Fibroblast of the conjunctiva (primary cell): Measurements from ENCODE around the gene ARSG.
"Not testable (repeated sequence)": the region's sequence is repeated elsewhere in the genome, so short reads cannot be mapped to it uniquely, and the experiment has no call there.

ENCODE experiments used
- DNase-seq: peaks from one replicate; pipeline ENCODE4 v3.0.0-alpha.2; 2010; ENCODE audit warnings: low read depth

ARSG gene

DNA sequence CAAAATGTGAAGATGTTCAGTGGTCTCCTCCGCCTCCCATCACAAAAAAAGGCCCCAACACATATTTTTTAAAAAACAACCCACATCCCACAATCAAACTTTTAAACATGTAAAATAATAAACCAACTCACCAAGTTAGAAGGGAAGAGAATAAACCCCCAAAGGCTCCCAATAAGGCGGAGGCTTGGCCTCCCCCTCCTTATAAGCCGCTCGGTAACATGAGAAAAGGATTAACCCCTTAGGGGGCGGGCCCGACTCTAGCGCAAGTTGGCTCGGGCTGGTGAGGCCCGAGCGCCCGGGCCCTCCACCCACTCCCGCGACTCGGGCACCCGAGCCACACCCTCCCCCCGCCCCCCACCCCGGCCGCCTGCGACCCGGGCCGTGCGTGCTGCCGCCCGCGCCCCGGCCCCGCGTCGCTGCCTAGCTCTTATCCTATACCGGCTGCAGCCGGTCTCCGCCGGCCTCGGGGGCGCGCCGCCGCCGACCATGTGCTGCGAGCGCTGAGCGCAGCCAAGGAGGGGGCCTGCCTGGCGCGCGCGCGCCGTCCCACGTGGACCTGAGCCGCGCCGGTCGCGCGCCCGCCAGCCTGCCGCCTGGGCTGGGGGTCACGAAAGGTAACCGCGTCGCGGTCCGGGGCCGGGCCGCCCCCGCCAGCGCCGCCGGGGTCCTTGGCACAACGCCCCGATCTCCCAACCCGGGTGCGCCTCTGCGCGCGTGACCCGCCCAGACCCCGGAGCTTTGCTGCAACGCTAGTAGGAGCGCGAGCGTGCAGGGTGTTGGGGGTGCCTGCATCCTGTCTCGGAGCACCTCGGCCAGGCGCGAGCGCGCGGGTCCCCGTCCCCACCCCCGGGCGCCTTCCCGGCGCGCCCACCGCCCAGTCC is at the start of gene ARSG, which contains the start of gene SLC16A6:
ARSG (plus strand) TSS at position 541 of the 881 bp plus-strand sequence. CDS start 15,999 bp downstream, outside the sequence.
SLC16A6 (minus strand) TSS at position 173 of the 881 bp plus-strand sequence. CDS start 12,807 bp downstream, outside the sequence.
- no peak for DNase-seq

DNA sequence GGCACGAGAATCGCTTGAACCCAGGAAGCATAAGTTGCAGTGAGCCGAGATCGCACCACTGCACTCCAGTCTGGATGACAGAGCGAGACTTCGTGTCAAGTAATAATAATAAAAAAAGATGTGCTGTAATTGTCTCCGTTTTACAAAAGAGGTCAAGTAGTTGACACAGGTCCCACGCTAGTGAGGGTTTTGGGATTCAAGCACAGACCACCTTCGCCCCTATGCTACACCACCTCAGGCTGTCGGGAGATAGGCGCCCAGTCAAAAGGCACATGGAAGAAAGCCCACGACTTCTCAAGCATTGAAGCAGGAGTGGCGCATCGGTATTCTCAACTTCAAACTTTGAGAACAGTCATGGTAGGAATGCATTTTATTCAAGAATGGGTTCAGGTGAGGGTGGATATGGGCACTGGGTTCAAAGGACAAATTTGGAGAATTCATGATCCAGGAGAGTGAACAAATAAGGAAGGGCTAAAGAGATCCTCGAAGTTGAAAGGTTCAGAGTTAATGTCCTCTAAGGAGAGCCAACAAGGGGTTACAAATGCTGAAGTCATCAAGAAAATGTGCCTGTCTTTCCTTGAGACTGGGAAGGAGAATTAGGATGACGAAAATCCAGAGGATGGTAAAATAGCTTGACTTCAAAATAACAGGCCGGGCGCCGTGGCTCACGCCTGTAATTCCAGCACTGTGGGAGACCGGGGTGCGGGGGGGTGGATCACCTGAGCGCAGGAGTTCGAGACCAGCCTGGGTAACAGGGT is 44.8 kb upstream of the ARSG start:
- no peak for DNase-seq

DNA sequence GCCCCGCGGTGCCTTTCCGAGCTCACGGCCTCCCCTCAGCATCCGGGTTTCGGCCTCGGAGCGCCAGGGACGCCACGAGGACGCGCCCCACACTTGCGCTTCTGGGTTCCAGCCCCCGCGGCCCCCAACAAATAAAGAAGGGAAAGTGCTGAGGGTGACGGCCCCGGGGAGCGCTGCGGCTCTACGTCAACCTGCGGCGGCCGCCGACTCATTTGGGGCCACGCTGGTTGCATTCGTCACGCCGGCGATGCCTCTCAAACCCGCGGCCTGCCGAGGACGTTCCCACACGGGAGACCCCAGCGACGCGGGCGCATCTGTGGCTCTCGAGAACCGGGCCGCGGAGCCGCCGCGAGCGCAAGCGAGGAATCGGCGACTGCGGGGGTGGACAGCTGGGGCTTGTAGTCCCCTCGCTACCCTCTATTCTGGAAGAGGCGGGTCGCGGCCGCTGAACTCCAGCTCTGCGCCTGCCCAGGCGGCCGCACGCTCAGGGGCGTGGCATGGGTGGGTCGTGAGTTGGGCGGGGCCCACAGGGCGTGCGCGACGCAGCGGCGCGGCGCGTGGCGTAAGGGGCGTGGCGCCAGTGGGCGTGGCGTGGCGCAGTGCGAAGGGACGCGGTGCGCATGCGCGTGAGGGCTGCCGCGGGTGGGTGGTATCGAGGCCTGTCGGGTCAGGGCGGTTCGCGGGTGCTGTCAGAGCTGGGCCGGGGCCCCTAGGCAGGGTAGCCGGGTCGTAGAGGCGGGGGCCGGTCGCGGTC is 43.7 kb upstream of the ARSG start, which contains the start of gene AMZ2:
AMZ2 (plus strand) TSS at position 599 of the 754 bp plus-strand sequence. CDS start 2,145 bp downstream, outside the sequence.
- peak; percentile 89 for DNase-seq

DNA sequence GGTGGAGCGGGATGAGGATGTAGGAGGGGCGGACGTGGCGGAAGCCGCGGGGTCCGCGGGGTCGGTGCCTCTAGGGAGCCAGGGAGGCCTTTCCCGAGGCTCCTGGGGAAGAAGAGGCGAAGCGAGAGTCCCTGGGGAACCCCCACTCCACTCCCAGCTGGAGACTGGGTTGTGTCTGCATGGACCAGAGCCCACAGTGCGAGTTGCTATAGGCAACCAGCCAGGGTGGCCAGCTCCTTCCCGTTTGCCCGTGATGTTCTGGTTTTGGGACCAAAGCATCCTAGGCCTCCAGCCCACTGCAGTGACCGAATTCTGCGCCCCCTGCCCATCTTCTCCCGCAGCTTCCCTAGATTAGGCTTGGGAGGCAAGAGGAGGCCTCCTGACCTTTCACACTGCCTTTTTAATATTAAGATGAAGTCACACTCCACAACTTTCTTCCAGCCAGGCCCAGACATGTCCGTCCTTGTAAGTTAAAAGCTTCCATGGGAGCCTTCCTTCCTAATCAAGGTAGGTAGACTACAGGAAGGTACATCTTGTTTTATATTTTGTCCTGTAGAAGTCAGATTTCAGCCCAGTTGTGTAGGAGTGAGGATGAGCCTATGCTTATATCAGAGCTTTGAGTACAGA is 43.0 kb upstream of the ARSG start:
- DNase-seq, result peak; percentile 64

DNA sequence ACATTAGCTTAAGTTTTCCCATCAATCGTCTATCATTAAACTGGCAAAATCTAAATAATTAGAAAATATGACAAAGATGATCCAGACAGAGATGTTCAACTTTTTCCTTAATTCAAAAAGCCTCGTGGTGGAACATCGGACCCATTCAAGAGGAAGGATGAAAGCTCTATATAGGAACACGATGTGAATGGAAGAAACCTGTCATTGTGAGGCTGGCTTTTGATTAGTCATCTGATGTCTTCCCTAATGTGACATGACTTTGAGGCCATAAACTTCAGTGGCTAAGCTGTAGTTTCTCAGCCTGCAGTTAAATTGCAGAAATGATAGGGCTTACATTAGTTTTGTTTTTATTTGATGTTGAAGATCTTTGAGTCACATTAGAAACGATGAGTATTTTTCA is 42.4 kb upstream of the ARSG start:
- DNase-seq, result no peak

DNA sequence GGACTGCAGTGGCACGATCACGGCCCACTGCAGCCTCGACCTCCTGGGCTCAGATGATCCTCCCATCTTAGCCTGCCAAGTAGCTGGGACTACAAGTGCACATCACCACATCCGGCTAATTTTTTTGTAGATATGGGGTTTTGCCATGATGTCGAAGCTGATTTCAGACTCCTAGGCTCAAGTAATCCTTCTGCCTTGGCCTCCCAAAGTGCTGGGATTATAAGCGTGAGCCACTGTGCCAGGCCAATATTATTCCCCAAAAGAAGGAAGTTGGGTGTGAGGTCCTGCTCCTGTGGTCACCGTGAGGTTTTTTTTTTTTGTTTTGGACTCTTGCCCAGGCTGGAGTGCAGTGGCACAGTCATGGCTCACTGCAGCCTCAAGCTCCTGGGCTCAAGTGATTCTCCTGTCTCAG is 41.9 kb upstream of the ARSG start:
- DNase-seq, result no peak

DNA sequence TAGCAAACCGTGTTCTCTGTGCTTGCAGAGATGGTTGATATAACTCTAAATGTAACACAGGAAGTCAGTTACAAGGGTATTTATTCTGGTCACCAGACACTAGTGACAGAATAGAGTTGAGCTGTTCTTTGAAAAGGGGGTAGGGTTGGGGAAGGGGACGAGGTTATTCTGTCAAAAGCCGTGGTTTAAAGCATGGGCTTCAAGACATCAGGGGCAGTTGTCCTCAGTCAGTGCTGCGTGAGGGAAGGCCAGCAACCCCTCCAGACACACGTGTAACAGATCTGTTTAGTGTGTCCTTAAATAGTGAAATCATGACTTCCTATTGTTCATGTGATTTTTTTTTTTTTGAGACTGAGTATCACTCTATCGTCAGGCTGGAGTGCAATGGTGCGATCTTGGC is 37.9 kb upstream of the ARSG start:
- not testable (repeated sequence) for DNase-seq

DNA sequence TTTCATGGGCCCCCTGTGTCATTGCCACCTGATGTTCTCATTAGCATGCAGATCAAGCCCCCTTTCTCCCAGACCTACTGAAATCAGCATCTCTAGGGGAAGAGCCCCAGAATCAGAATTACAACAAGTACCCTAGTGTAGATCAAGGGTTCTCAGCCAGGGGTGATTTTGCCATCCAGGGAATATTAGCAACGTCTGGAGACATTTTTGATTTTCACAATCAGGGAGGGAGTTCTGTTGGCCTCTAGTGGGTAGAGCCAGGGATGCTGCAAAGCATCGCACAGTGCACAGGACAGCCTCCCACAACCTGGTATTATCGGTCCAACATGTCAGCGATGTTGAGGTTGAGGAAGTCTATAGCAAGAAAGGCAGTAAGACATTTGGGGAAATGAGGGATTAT is 36.1 kb upstream of the ARSG start:
- no peak for DNase-seq

DNA sequence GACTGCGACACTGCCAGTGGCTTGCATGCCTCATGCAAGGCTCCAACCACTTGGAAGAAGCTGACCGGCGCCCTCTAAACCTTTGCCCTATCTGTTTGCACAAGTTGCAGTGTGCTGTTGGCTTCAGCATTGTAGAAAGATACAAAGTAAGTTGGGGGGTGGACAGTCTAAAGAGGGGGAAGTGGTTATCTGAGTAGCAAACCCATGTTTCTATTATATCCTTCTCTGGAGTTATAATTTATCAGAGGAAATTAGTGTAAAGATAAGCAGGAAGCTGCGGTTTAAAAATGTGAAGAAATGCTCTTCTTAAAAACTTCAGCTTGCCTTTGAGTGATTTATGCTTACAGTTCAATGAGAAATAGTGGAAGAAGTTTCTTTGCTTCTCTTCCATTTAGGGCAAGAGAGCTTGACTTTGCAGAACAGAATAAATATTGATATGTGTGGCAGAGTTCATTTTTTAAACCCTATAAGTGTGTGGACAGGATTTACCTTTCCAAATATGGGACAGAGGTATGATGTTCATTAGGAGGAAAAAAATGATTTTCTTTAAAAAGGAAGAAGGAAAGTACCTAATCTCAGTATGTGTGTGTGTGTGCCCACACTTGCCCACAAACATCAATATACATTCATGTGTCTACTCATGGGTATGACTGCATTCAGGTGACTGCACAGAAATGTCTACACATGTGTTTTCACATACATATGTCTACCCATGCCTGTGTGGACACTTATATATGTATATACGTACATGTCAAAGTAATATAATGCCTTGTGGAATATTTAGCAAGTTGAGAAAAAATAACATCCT is 35.4 kb upstream of the ARSG start:
- DNase-seq, result no peak

DNA sequence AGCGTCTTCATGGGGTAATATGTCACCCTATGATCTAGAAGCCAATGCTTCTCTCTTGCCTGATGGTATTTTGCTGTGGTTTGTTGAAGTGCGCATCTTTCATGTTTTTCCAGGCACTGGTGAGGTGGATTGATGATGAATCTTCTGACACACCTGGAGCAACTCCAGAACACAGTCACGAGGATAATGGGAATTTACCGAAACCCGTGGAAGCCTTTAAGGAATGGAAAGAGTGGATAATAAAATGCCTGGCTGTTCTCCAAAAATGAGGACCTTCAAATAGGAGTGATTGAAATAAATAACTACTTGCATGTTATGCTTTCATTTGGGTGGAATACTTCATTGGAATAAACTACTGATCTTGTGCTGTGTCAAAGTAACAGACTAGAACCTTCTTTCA is 34.6 kb upstream of the ARSG start:
- DNase-seq, result not testable (repeated sequence)

DNA sequence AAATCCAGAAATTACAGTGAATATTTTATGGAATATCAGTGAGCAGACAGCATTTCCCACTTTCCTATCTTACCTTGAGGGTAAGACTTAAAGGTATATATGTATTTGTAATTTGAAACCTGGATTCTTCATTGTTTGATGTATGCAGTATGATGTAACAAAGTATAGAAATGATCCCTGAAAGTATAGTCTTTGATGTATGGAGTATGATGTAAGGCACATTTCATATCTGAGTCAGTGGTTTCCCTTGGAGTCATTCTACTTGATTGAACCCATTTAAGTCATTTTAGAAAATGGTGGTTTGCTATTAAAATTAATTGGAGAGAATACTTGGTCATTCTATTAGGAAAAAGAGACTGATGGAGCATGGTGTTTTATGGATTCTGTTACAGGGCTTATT is 33.4 kb upstream of the ARSG start:
- no peak for DNase-seq

DNA sequence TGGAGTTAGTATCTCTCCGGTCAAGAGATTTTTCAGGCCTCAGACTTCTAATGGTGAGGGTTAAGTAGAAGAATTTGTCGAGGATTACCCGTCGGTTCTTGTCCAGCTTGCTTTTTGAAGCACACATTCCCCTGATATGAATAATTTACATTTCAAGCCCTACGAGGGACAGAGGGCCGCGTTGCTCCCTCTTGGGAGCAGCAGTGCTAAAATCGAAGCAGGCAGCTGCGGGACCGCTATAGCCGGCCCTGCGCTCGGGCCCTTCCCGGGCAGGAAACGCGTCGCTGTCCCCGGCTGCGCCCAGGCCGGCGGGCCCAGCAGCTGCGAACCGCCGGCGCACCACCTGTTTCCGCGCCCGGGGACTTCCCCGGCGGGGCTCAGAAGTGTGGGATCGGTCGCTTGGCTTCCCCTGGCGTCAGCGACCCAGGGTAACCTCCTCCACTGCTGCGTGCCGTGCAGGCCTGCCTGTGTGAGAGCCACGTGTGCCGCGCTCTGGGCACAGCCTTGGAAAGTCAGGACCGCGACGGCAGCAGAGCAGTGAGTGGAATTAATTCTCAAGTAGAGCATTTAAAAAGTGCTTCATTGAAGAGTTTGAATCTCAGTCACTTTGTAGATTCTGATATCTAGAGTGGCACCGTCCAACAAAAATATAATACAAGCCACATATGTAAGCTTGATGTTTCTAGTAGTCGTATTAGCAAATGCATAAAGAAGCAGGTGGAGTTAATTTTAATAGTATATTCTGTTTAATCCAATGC is 32.2 kb upstream of the ARSG start:
- DNase-seq, result not testable (repeated sequence)

DNA sequence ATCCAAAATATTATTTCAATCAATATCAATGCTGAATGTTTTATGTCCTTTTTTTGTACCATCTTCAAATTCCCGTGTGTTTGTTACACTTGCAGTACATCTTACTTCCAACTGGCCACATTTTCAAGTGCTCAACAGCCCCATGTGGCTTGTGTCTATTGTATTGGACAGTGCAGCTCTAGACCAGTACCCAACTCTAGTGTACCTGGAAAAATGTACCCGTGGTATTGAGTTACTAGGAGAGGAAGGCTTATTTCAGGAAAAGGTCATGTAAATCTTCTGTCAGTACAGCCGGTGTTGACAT is 31.7 kb upstream of the ARSG start:
- not testable (repeated sequence) for DNase-seq

DNA sequence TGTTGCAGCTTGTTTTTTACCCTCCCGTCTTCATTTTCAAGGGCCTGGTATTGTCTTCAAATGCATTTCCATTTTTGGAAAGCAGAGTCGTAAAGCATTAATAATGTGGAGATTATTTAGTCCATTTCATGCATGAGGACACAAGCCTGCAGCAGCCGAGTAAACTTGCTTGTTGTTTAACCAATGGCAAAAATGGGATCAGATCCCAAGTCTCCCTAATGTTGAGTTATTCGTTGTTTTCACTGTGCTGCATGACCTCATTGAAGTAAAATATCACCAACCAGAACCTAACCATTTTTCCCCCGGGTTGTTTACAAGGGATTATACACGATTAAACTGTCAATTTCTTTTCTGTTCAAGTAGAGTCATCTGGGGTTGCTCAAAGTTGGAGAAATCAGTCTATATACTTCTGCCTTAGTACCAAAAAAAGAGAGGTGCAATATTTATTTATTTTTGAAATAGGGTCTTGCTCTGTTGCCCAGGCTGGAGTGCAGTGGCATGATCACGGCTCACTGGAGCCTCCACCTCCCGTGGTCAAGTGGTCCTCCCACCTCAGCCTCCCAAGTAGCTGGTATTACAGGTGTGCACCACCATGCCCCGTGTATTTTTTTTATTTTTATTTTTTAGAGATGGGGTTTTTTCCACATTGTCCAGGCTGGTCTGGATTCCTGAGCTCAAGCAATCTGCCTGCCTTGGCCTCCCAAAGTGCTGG is 31.1 kb upstream of the ARSG start:
- DNase-seq, result no peak

DNA sequence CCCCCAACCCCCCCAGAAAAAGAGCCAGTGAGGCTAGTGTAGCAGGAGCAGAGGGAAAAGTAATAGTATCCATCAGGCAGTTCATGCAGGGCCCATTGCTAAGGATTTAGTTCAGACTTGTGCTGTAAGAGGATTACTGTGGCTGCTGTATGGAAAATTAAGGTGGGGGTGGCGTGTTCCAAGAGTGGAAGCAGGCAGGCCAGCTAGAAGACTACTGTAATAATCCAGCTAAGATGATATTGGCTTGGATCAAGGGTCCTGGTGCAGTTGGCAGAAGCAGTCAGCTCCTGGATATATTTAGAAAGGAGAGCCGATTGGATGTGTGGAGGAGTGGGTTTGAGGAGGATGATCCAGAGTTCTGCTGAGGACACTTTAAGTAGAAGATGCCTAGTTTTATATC is 28.8 kb upstream of the ARSG start:
- DNase-seq, result not testable (repeated sequence)

DNA sequence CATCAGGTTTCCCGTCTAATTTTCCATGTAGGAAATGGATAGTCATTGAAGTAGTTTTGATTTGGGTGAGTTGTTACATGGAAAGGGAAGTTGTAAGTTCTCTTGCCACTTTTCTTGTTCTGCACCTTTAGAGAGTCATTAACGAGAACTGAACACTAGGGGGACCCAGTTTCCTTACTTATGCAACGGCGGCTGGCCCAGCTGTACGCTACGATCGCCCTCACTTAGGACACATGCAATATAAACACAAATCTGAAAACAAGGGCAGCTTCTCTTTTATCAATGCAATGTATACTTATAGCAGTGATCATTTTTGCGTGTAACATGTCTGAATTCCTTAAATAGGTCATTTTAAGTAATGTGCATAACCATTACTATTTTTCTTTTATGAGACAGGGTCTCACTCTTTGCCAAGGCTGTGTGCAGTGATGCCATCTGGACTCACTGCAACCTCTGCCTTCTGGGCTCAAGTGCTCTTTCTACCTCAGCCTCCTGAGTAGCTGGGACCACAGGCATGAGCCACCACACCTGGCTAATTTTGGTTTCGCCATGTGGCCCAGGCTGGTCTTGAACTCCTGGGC is 28.1 kb upstream of the ARSG start:
- peak; percentile 27 for DNase-seq

DNA sequence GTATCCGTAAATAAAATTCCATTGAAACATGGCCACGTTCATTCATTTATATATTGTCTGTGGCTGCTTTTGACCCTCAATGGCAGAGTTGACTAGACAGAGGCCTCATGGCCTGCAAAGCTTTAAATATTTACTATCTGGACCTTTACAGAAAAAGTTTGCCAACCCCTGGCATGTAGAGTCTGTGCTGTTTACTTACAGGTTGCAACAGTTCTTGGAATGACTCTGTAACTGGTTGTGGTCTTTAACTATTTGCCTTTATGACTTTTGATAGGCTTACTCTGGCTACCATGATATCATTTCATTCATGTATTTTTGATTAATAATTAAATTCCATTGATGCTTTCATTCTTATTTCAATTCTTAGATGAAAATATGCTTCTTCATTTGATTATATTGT is 25.5 kb upstream of the ARSG start:
- not testable (repeated sequence) for DNase-seq

DNA sequence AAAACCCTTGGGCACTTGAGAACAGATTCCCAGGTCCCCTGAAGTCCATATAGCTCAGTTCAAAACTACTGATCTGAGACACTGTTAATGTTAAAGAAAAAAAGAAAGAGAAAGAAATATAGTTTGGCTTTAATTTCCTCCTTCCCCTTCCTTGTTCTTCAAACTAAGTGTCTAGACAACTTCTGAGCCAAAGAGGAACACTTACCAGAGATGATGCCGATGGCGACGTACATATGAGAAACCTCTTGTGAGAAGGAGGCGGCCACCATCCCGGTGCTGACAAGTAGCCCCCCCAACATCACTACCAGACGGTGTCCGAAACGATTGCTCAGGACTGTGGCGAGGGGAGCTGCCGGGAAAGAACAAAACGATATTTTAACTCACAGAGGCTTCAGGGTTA is 17.6 kb upstream of the ARSG start:
- DNase-seq, result no peak

DNA sequence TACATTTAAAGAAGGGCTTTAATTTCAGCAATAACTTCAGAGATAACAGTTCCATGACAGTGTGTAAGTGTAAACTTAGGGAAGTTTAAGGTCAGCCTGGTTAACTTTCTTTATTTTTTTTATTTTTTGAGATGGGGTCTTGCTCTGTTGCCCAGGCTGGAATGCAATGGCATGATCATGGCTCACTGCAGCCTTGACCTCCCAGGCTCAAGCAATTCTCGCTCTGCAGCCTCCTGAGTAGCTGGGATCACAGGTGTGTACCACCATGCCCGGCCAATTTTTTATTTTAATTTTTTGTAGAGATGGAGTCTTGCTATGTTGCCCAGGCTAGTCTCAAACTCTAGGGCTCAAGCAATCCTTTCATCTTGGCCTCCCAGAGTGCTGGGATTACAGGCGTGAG is 15.0 kb upstream of the ARSG start:
- not testable (repeated sequence) for DNase-seq
